Measurements from ENCODE around the gene SLC23A2. TPM values are rescaled to one million over a fixed set of nuclear protein-coding genes. Genes with fewer than 3 reads are reported as not detected.
"Not testable (repeated sequence)": the region's sequence is repeated elsewhere in the genome, so short reads cannot be mapped to it uniquely, and the experiment has no call there.

SLC23A2 gene
- total RNA-seq, 4 donors from 2014 or later = 17.1 to 22.9 (median 20.1) TPM

GRCh38 chr20:4885877-4886276, 115.4 kb downstream of the SLC23A2 start:
- ATAC-seq (ENCODE audit: low FRiP score) (no peak), DNase-seq (ENCODE audit: low spot score) (no peak)
- TF ChIP-seq, protein P1, sequence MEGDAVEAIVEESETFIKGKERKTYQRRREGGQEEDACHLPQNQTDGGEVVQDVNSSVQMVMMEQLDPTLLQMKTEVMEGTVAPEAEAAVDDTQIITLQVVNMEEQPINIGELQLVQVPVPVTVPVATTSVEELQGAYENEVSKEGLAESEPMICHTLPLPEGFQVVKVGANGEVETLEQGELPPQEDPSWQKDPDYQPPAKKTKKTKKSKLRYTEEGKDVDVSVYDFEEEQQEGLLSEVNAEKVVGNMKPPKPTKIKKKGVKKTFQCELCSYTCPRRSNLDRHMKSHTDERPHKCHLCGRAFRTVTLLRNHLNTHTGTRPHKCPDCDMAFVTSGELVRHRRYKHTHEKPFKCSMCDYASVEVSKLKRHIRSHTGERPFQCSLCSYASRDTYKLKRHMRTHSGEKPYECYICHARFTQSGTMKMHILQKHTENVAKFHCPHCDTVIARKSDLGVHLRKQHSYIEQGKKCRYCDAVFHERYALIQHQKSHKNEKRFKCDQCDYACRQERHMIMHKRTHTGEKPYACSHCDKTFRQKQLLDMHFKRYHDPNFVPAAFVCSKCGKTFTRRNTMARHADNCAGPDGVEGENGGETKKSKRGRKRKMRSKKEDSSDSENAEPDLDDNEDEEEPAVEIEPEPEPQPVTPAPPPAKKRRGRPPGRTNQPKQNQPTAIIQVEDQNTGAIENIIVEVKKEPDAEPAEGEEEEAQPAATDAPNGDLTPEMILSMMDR (IDR thresholded peaks at IDR 0.05) = no peak

- ATAC-seq (ENCODE audit: low FRiP score) = no peak
- TF ChIP-seq, protein P1 (IDR thresholded peaks at IDR 0.05) = no peak
Measured at GRCh38 chr20:4883546-4883945, 117.8 kb downstream of the SLC23A2 start.

DNA sequence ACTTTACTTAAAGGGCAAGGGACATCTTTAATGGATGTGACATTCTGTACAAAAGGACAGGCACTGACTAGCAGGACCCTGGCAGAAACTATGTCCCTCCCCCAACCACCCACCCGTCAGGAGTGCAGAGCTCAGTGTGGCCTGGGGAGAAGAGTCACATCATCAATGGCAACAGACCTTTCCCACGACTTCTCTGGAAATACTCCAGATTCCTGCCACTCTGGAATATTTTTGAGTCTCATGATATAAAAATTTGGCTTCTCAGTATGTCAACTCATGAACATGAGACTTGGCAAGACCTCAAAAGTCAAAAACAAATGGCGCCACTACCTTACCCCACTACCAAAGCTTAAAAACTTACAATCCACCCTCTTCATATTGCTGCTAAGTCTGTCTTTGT, 118.3 kb downstream of the SLC23A2 start:
- DNase-seq (ENCODE audit: low spot score) = no peak
- no peak for ATAC-seq (ENCODE audit: low FRiP score)
- TF ChIP-seq, protein P1 (IDR thresholded peaks at IDR 0.05) = no peak

More at GRCh38 chr20:4883546-4883945, 117.8 kb downstream of the SLC23A2 start:
- DNase-seq (ENCODE audit: low spot score) = no peak

- no peak for DNase-seq (ENCODE audit: low spot score)
- TF ChIP-seq, protein P1 (IDR thresholded peaks at IDR 0.05) = no peak
- ATAC-seq (ENCODE audit: low FRiP score) = no peak
Measured at GRCh38 chr20:4881006-4881730, 120.1 kb downstream of the SLC23A2 start.

DNA sequence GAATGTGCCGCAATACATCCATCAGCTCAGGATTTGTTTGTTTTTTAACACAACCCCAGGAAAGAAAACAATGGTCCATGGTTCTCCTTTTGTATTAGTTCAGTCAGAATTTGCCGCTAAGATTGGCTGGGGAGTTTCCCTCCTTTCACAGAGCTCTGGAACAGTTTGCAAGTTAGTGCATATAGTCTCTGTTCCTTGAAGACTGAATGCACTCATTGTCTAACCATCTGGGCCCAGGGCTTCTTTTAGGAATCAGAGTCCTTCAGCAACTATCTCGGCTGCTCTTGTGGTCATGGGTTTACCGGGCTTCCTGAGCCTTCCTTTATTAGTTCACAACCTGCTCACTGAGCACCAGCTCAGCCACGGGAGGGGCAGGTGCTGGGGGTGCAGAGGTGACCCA, 121.3 kb downstream of the SLC23A2 start:
- DNase-seq (ENCODE audit: low spot score) (no peak), ATAC-seq (ENCODE audit: low FRiP score) (no peak)
- TF ChIP-seq, protein P1 (IDR thresholded peaks at IDR 0.05) = no peak

DNA sequence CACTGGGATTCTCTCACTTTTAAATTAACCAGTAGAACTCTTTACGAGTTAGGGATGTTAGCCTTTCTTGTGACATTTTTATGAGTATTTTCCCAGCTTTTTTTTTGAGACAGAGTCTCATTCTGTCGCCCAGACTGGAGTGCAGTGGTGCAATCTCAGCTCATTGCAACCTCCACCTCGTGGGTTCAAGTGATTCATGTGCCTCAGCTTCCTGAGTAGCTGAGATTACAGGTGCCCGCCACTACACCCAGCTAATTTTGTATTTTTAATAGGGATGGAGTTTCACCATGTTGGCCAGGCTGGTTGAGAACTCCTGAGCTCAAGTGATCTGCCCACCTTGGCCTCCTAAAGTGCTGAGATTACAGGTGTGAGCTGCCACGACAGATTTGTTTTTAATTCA, 123.2 kb downstream of the SLC23A2 start:
- DNase-seq (ENCODE audit: low spot score); ATAC-seq (ENCODE audit: low FRiP score): not testable (repeated sequence)

- TF ChIP-seq, protein P1 (IDR thresholded peaks at IDR 0.05) = no peak
- ATAC-seq (ENCODE audit: low FRiP score) (no peak), DNase-seq (ENCODE audit: low spot score) (no peak)
Measured at GRCh38 chr20:4876731-4877130, 124.6 kb downstream of the SLC23A2 start.
